Ovary (tissue), 7 donors: ENCODE results near the gene LASP1NB.

Source experiments
- DNase-seq, 5 donors: peaks; one replicate each; pipeline ENCODE4 v3.0.0-alpha.2; 2019 to 2020
- H3K27ac ChIP-seq, 2 donors: fragments of 200-600 bp; one replicate each; pipeline versions ENCODE4 v1.5.1 to v1.8.0; 2019 to 2022
- H3K27me3 ChIP-seq: fragments of 200-600 bp; one replicate; pipeline ENCODE4 v1.8.0; 2022
- H3K36me3 ChIP-seq: fragments of 200-600 bp; sonication (generic); one replicate; pipeline ENCODE4 v1.5.1; 2019
- H3K4me1 ChIP-seq: one replicate; pipeline ENCODE4 v1.8.1; 2013; ENCODE audit warnings: mild to moderate bottlenecking, moderate library complexity; ENCODE audit not compliant: insufficient read depth
- H3K4me3 ChIP-seq: fragments of 200-600 bp; sonication (generic); one replicate; pipeline ENCODE4 v1.5.1; 2017
- H3K9me3 ChIP-seq, 2 donors: fragments of 200-600 bp in 1 of 2; sonication (generic) in 1 of 2; one replicate each; pipeline versions ENCODE4 v1.5.1 to v1.8.1; 2013 to 2019; ENCODE audit warnings: mild to moderate bottlenecking in 1 of 2, moderate library complexity in 1 of 2
- EP300 ChIP-seq: sonication (generic); formaldehyde crosslinking; IDR thresholded peaks from one replicate; pipeline ENCODE4 v1.6.1; 2017; ENCODE audit warnings: antibody characterized with exemption
- POLR2A ChIP-seq: fragments of 450-650 bp; IDR thresholded peaks from one replicate; pipeline ENCODE4 v1.6.1; 2017; ENCODE audit warnings: antibody characterized with exemption, mild to moderate bottlenecking, moderate library complexity
- WGBS, 3 donors: extraction: QIAGEN DNeasy Blood & Tissue Kit in 1 of 3; methylation state at CpG; one replicate each; pipeline versions ENCODE4 v1.1.5 to v1.1.7; 2013 to 2017; 5-methylcytosine and 5-hydroxymethylcytosine counted together
- intact Hi-C, 4 donors: fragments of 100-400 bp; cut with DNase I; formaldehyde crosslinking; loops; one replicate each; pipeline versions ENCODE4 v1.11.0 to v1.15.1; 2022 to 2023
- TF ChIP-seq, protein P1 (sequence below), 3 donors: fragments of 450-650 bp in 2 of 3; fragments of 200-600 bp in 1 of 3; IDR thresholded peaks; one replicate each; pipeline versions ENCODE4 v1.5.1 to v1.8.0; 2016 to 2022; ENCODE audit warnings: antibody characterized with exemption in 3 of 3, mild to moderate bottlenecking in 1 of 3
- donor health status: DM: no; HTN: no; CAD: no; lungs with moderate emphysema.
- donor health status: DM: no; HTN: no; CAD: no.
- donor health status: Bipolar disorder and iron deficiency.
- donor health status: DM: no; HTN: no; CAD: no.
- donor health status: DM: yes; HTN: yes; CAD: no.

Gene LASP1NB

DNA sequence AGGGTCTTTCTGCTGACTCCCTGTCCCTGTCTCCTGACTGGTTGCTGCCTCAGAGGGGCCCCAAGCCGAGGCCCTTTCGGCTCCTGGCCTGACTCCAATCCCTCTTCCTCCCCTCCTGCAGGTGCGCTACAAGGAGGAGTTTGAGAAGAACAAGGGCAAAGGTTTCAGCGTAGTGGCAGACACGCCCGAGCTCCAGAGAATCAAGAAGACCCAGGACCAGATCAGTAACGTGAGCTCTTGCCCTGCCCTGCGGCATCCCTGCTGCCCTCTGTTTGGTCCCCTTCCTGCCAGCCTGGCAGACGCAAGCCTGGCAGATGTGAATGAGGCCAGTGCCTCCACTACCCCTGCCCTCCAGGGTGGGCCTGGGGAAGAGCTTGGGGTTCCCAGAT is 27.1 kb upstream of the LASP1NB start:
- TF ChIP-seq, protein P1, sequence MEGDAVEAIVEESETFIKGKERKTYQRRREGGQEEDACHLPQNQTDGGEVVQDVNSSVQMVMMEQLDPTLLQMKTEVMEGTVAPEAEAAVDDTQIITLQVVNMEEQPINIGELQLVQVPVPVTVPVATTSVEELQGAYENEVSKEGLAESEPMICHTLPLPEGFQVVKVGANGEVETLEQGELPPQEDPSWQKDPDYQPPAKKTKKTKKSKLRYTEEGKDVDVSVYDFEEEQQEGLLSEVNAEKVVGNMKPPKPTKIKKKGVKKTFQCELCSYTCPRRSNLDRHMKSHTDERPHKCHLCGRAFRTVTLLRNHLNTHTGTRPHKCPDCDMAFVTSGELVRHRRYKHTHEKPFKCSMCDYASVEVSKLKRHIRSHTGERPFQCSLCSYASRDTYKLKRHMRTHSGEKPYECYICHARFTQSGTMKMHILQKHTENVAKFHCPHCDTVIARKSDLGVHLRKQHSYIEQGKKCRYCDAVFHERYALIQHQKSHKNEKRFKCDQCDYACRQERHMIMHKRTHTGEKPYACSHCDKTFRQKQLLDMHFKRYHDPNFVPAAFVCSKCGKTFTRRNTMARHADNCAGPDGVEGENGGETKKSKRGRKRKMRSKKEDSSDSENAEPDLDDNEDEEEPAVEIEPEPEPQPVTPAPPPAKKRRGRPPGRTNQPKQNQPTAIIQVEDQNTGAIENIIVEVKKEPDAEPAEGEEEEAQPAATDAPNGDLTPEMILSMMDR (IDR thresholded peaks at IDR 0.05): no peak
- TF ChIP-seq POLR2A: no peak
- TF ChIP-seq EP300: no peak
- intact Hi-C loops: no loop called here
- H3K4me1 ChIP-seq: peaks cover 22% of the 10 kb centered on the region
- H3K27ac ChIP-seq: no peak overlapping the region
- no peaks in the 10 kb centered on the region for H3K9me3 ChIP-seq
- H3K4me3 ChIP-seq: no peak overlapping the region
- no peaks in the 10 kb centered on the region for H3K27me3 ChIP-seq
- DNase-seq: no peak
- H3K36me3 ChIP-seq: no peaks in the 10 kb centered on the region
- 65 to 71% (median 65%) methylated on average over 9 of the region's 9 CpGs for WGBS, 3 donors

DNA sequence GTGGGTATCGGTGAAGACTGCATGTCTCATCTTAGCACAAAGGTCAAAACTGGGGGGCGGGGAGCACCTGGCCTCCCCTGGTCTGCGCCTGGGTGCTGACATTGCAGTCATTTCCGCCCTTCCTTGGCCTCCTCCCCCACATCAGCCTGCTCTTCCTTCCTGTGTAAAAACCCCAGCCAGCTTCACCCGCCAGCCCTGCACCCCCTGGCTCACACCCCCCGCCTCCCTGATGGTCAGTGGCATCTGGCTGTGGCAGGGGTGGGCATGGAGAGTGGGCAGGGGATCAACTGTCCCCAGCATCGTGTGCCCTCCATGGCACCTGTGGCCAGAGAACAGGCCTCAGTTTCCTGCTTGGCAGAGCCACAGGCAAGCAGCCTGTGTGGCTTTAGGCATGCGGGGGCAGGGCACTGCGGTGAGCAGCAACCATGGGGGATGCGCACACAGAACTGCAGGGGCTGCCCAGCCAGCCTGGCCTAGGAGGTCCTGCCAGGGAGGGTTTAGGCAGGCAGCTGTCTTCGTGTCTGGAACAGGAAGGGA is 26.5 kb upstream of the LASP1NB start:
- 66 to 77% (median 76%) methylated on average over 9 to 11 of the region's 11 CpGs for WGBS, 3 donors
- no peaks in the 10 kb centered on the region for H3K27me3 ChIP-seq
- TF ChIP-seq POLR2A (no peak), EP300 (no peak)
- TF ChIP-seq, protein P1 (IDR thresholded peaks at IDR 0.05): no peak
- H3K4me1 ChIP-seq: peaks cover 17% of the 10 kb centered on the region
- intact Hi-C loops: no loop called here
- no peak overlapping the region for H3K4me3 ChIP-seq
- no peaks in the 10 kb centered on the region for H3K9me3 ChIP-seq
- no peaks in the 10 kb centered on the region for H3K36me3 ChIP-seq
- no peak for DNase-seq
- H3K27ac ChIP-seq: no peak overlapping the region

DNA sequence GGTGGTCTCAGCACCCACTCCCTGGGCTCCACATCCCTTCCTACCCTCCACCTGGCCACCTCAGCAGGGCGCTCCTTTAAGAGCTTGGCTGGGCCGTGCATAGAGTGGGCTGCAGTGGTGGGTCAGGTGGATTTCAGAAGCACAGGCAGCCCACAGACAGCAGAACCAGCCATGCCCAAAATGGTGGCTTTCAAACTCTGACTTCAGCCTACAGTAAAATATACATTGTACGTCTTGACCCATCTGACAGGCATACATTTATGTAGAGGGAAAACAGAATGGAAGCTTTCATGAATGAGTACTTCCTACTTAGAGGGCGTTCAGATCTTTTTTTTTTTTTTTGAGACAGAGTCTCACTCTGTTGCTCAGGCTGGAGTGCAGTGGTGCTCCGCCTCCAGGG is 26.0 kb upstream of the LASP1NB start:
- H3K4me1 ChIP-seq: peaks cover 12% of the 10 kb centered on the region
- no peaks in the 10 kb centered on the region for H3K36me3 ChIP-seq
- no peak overlapping the region for H3K4me3 ChIP-seq
- TF ChIP-seq POLR2A: no peak
- TF ChIP-seq EP300: no peak
- TF ChIP-seq, protein P1 (IDR thresholded peaks at IDR 0.05): no peak
- intact Hi-C loops: no loop called here
- no peak for DNase-seq
- no peak overlapping the region for H3K27ac ChIP-seq
- H3K9me3 ChIP-seq: no peaks in the 10 kb centered on the region
- H3K27me3 ChIP-seq: no peaks in the 10 kb centered on the region
- WGBS, 3 donors: 81 to 92% (median 87%) methylated on average over 5 of the region's 5 CpGs

DNA sequence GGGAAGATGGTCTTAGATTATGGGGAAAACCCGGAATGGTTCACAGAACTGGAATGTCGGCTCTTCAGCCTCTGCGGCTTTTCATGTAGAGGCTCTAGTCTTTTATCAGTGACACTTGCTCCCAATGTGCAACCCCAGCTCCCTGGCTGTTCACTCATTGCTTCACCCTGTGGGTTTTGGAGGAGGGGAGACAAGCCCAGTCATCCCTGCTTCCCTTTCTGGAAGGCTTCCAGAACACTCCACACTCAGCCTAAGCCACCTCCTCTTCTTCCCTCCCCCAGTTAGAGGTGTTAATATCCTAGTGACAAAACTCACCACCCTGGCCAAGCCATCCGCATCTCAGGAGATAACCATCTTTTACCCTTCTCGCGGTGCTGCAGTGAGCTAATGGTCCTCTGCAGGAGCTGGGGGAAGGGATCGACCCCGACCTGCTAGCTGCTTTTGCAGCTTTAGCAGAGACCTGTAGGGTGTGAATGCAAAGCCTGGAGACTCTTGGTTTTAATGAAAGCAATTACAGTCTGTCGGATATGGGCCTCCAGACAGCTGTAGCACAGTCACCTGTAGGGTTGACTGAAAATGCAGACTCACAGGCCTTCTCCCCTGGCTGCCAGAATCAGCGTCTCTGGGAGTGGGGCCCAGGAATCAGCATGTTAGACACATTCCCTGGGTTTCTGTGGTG is 24.3 kb upstream of the LASP1NB start:
- H3K9me3 ChIP-seq: no peaks in the 10 kb centered on the region

More for the DNA sequence above, 24.3 kb upstream of the LASP1NB start:
- TF ChIP-seq EP300 (no peak), POLR2A (no peak)
- TF ChIP-seq, protein P1 (IDR thresholded peaks at IDR 0.05): no peak
- WGBS, 3 donors: 25 to 35% (median 30%) methylated on average over 10 of the region's 10 CpGs
- Histone ChIP-seq H3K4me1 (peaks cover 12% of the 10 kb centered on the region), H3K27me3 (no peaks in the 10 kb centered on the region), H3K4me3 (no peak overlapping the region), H3K36me3 (no peaks in the 10 kb centered on the region), H3K27ac (no peak overlapping the region)
- DNase-seq: peak in 1 of 5 donors; percentile 45
- intact Hi-C loops: no loop called here
